Right renal cortex interstitium (tissue), 3 donors: Measurements from ENCODE around the gene HSF2. TPM values are rescaled to one million over a fixed set of nuclear protein-coding genes. Genes with fewer than 3 reads are reported as not detected.
"Not testable (repeated sequence)": the region's sequence is repeated elsewhere in the genome, so short reads cannot be mapped to it uniquely, and the experiment has no call there.

Experiments used
- DNase-seq, 3 donors: peaks; one replicate each; pipeline ENCODE4 v3.0.0-alpha.2; 2013; ENCODE audit warnings: low read depth in 3 of 3, low spot score in 2 of 3
- polyA plus RNA-seq, 3 donors: library from polyadenylated mRNA; unstranded; fragments of 120-200 nt; gene quantifications; one replicate each; pipeline ENCODE4 v1.2.1, GENCODE V29; 2013; ENCODE audit not compliant: insufficient read length in 3 of 3

Gene HSF2
- polyA plus RNA-seq, 3 donors: 36.2 to 40.4 (median 38.8) TPM

DNA sequence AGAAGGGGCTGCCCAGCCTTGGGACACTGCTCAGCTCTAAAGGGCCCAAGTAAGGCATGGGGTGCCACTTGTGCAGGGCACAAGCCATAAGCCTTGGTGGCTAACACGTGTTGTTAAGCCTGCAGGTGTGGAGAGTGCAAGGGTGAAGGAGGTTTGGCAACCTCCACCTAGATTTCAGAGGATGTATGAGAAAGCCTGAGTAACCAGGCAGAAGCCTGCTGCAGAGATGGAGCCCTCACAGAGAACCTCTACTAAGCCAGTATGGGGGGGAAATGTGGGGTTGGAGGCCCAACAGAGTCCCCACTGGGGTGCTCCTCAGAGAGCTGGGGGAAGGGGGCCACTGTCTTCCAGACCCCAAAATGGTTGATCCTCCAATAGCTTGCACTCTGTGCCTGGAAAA is 39.5 kb downstream of the HSF2 start:
- DNase-seq: no peak

DNA sequence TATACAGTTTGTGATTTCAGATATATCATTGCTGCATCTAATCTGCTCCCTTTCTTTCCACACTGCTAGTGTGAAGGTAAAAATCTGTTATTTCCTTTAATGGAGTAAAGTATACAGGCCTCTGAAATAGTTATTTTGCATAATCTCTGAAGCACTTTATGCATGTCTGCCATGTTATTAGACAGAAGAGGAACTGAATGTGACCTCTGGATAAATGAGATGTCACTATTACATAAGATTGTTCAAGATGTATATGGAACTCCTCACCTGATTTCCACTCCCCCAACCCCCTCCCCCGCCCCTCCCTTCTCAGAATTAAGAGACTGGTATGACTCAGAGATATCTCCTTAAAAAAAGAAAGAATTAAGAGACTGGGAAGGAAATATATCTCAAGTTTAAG is 45.8 kb downstream of the HSF2 start:
- DNase-seq: no peak

DNA sequence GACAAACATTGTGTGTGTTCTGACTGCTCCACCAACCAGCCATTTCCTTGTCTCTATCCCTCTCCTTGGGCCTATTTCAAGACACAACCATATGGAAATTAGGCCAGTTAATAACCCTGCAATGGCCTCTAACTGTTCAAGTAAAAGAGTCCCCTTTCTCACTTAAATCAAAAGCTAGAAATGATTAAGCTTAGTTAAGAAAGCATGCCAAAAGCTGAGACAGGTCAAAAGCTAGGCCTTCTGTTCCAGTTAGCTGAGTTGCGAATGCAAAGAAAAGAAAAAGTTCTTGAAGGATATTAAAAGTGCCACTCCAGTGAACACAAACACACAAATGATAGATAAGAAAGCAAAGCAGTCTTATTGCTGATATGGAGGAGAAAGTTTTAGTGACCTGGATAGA is 49.6 kb downstream of the HSF2 start:
- DNase-seq: peak in 1 of 3 donors; percentile 6

DNA sequence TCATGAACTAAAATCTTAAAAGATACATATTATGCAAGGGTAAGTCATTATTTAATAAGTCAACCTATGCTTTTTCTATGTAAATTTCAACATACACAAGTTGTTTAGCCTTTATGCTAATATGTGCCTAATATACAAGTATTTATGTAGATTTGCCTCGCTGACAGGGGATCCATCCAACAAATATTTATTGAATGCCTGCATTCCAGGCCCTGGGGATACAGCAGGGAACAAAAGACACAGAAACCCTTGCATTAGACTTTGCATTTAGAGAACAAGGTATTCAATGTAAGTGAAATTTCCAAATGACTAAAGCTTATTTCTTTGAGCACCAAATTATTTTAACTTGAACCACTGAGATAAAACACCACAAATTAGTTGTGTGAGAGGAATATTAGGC is 53.1 kb downstream of the HSF2 start:
- no peak for DNase-seq

DNA sequence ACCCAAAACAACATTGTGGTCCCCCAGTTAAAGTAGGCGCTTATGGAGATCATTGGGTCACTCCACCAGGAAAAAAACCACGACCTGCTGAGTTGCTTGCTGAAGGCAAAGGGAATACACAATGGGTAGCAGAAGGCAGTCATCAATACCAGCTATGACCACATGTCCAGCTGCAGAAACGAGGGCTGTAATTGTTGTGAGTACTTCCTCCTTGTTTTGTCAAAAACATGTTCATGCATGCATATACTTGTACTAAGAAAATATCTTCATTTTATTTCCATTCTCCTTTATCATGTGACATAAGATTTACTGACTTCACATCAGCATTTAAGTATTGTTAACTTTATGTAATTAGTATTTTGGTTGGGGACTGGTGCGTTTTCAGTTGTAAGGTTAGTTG is 55.2 kb downstream of the HSF2 start:
- DNase-seq: no peak

GRCh38 chr6:122455116-122455515 is 55.7 kb downstream of the HSF2 start:
- not testable (repeated sequence) for DNase-seq

DNA sequence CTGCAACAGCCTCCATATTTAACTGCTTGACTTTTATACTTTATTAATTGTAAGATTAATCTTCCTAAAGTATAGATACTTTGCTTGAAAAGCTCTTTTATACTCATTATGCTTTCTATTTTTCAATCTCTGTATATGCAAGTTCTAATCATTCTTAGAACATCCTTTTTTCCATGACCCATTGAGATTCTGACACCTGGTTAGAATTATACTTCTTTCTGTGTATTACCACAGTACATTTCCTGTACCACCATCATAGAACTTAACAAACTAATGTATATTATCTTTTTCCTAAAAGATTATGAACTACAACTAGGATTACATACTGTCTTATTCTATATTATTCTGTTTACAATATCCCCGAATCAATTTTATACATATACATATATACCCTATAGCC is 58.6 kb downstream of the HSF2 start:
- DNase-seq: no peak

DNA sequence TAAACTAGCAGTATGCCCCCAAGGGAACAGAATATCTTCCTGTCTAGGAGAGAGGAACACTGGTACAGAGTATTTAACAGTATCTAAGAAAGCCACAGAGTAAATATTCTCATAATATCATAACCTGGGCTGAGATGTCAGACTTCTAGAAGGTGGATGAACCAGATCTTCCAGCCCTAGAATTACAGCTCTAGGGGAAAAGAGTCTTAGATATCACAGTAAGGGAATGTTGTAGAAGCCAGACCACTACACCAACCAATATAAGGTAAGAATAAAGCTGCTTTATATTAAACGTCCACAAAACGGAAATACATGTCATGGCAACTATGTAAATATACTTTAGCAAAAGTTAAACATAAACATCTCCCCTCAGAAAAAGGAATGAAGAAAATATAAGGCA is 59.8 kb downstream of the HSF2 start:
- DNase-seq: no peak

- not testable (repeated sequence) for DNase-seq
Observed at GRCh38 chr6:122459865-122460416, 60.5 kb downstream of the HSF2 start.

DNA sequence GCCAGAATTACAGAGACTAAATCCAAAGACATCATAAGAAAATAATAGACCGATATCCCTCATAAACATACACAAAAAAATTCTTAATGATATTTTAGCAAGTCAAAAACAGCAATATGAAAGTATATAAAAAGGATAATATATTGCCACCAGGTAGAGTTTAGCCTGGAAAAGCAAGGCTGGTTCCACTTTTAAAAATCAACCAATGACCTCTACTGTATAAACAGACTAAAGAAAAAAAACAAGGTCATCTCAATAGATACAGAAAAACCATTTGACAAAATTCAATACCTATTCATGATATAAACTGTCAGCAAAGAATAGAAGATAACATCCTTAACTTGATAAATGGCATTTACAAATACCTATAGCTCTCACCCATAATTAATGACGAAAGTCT is 62.4 kb downstream of the HSF2 start:
- no peak for DNase-seq

GRCh38 chr6:122471107-122472021 is 71.9 kb downstream of the HSF2 start, which contains the start of gene SERINC1:
SERINC1 (minus strand) TSS chr6:122471807; CDS start chr6:122471737, 70 bp downstream.
- peak; percentile 91 to 94 (median 93) for DNase-seq

- no peak for DNase-seq
Observed at GRCh38 chr6:122472022-122472340, 72.5 kb downstream of the HSF2 start.

- DNase-seq: no peak
Observed at GRCh38 chr6:122476131-122476530, 76.7 kb downstream of the HSF2 start.

DNA sequence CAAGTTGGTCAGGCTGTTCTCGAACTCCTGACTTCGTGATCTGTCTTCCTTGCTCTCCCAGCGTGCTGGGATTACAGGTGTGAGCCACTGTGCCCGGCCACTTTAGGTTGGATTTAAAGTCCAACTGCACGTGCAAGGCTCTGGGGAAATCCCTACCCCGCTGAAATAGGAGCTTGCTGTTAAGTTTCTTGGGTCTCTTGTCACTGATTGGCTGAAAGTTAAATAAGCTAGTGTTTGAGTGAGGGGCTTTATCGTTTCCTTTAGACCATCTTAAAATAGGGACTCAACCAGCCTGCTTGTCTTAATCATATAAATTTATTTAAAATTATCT is 83.3 kb downstream of the HSF2 start:
- DNase-seq: no peak

Other genes starting within 250 kb of the HSF2 start
- 100 to 1,000 TPM; 249 to 272 (median 272) TPM for gene SERINC1, start 72.2 kb downstream of the HSF2 start, polyA plus RNA-seq
- gene PKIB, start 210.8 kb downstream of the HSF2 start, polyA plus RNA-seq: 1 to 10 TPM; 1.7 to 2.0 (median 1.8) TPM